HTERT RPE-1 (cell line): ENCODE data around the gene TFAP2E.

Experiments
- in situ Hi-C: fragments of 300-500 bp; cut with MboI; formaldehyde crosslinking; loops from 4 replicates; pipeline ENCODE4 v1.14.3; 2020; ENCODE audit warnings: low sequenced_read_pairs

The TFAP2E gene

GRCh38 chr1:35573198-35574124 is at the start of gene TFAP2E:
Gene TFAP2E, plus strand, starts transcription at chr1:35573314. Its CDS starts 264 bp downstream, at chr1:35573578.
- in situ Hi-C loops, result no loop called here

GRCh38 chr1:35524106-35524505 is 49.0 kb upstream of the TFAP2E start:
- in situ Hi-C loops, result no loop called here

GRCh38 chr1:35530168-35530567 is 42.9 kb upstream of the TFAP2E start:
- in situ Hi-C loops, result no loop called here

GRCh38 chr1:35530946-35531345 is 42.2 kb upstream of the TFAP2E start:
- in situ Hi-C loops, result no loop called here

GRCh38 chr1:35531368-35531767 is 41.7 kb upstream of the TFAP2E start:
- in situ Hi-C loops, result no loop called here

GRCh38 chr1:35532497-35533223 is 40.5 kb upstream of the TFAP2E start:
- in situ Hi-C loops, result no loop called here

GRCh38 chr1:35533586-35533985 is 39.5 kb upstream of the TFAP2E start:
- in situ Hi-C loops, result no loop called here

- in situ Hi-C loops, result no loop called here
Measured at GRCh38 chr1:35535243-35535642, 37.9 kb upstream of the TFAP2E start.

- in situ Hi-C loops, result no loop called here
Measured at GRCh38 chr1:35536556-35537162, 36.5 kb upstream of the TFAP2E start.

GRCh38 chr1:35537806-35538205 is 35.3 kb upstream of the TFAP2E start:
- in situ Hi-C loops, result no loop called here

- in situ Hi-C loops, result no loop called here
Measured at GRCh38 chr1:35539073-35539823, 33.9 kb upstream of the TFAP2E start.

- in situ Hi-C loops, result no loop called here
Measured at GRCh38 chr1:35539824-35540261, 33.3 kb upstream of the TFAP2E start.

- in situ Hi-C loops, result no loop called here
Measured at GRCh38 chr1:35544976-35545375, 28.1 kb upstream of the TFAP2E start.

- in situ Hi-C loops, result no loop called here
Measured at GRCh38 chr1:35546614-35547013, 26.5 kb upstream of the TFAP2E start.

GRCh38 chr1:35553851-35554250 is 19.3 kb upstream of the TFAP2E start:
- in situ Hi-C loops, result no loop called here

GRCh38 chr1:35554266-35555211 is 18.6 kb upstream of the TFAP2E start:
- in situ Hi-C loops, result no loop called here

- in situ Hi-C loops, result no loop called here
Measured at GRCh38 chr1:35555212-35555584, 17.9 kb upstream of the TFAP2E start.

GRCh38 chr1:35555601-35556477 is 17.3 kb upstream of the TFAP2E start:
- in situ Hi-C loops, result no loop called here
